Esophagus squamous epithelium (tissue), 4 donors: ENCODE data around the gene POU3F3.

Experiments used
- POLR2A ChIP-seq, 4 donors: fragments of 450-650 bp; IDR thresholded peaks; one replicate each; pipeline ENCODE4 v1.6.1; 2017; ENCODE audit warnings: antibody characterized with exemption in 4 of 4, mild to moderate bottlenecking in 4 of 4, moderate library complexity in 3 of 4
- TF ChIP-seq, protein P1 (sequence below), 6 experiments: fragments of 450-650 bp in 4 of 6; fragments of 200-600 bp in 2 of 6; sonication (generic) in 2 of 6; IDR thresholded peaks; one replicate each; pipeline ENCODE4 v1.5.1; 2016 to 2019; ENCODE audit warnings: antibody characterized with exemption in 6 of 6, mild to moderate bottlenecking in 4 of 6, moderate library complexity in 4 of 6

DNA sequence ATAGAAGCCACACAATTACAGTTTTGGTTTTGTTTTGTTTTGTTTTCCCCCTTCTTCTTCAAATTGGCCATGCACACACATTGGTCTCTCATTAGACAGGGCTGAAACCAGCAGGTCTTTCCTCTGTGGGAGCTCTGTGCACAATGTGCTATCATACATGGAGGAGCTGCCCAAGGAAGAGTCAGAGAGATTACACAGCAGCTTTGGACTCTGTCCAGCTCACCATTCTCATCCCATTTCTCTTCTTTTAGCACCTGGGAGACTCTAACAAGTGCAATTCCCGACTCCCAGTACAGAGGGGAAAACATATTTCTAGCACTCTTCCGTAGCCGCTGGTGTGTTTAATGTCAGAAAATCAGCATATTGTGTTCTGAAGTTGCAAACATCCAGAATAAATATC, 29.4 kb downstream of the POU3F3 start:
- TF ChIP-seq, protein P1, sequence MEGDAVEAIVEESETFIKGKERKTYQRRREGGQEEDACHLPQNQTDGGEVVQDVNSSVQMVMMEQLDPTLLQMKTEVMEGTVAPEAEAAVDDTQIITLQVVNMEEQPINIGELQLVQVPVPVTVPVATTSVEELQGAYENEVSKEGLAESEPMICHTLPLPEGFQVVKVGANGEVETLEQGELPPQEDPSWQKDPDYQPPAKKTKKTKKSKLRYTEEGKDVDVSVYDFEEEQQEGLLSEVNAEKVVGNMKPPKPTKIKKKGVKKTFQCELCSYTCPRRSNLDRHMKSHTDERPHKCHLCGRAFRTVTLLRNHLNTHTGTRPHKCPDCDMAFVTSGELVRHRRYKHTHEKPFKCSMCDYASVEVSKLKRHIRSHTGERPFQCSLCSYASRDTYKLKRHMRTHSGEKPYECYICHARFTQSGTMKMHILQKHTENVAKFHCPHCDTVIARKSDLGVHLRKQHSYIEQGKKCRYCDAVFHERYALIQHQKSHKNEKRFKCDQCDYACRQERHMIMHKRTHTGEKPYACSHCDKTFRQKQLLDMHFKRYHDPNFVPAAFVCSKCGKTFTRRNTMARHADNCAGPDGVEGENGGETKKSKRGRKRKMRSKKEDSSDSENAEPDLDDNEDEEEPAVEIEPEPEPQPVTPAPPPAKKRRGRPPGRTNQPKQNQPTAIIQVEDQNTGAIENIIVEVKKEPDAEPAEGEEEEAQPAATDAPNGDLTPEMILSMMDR (IDR thresholded peaks at IDR 0.05), result no peak
- TF ChIP-seq POLR2A (IDR thresholded peaks at IDR 0.05), result no peak
